ENCODE results near the gene CDR2L.

DNA sequence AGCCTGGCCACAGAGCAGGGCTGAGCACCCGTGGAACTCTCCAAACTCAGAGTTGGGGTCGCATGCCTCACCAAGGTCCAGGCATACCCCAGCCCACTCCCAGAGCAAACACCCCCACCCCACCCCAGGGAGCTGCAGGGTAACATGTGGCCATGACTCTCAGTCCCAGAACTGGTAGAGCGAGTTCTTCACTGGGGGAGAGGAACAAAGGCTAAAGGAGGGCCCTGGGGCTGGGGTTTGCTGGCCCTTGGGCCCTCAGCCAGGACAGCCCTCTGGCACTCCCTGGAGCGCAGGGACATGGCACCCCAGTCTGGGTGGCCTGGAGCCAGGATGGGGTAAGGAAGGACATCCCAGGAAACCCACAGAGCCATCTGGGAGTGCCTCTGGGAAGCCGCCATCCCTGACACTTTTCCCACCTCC, 19.1 kb upstream of the CDR2L start:
- TF ChIP-seq, protein P1, sequence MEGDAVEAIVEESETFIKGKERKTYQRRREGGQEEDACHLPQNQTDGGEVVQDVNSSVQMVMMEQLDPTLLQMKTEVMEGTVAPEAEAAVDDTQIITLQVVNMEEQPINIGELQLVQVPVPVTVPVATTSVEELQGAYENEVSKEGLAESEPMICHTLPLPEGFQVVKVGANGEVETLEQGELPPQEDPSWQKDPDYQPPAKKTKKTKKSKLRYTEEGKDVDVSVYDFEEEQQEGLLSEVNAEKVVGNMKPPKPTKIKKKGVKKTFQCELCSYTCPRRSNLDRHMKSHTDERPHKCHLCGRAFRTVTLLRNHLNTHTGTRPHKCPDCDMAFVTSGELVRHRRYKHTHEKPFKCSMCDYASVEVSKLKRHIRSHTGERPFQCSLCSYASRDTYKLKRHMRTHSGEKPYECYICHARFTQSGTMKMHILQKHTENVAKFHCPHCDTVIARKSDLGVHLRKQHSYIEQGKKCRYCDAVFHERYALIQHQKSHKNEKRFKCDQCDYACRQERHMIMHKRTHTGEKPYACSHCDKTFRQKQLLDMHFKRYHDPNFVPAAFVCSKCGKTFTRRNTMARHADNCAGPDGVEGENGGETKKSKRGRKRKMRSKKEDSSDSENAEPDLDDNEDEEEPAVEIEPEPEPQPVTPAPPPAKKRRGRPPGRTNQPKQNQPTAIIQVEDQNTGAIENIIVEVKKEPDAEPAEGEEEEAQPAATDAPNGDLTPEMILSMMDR (IDR thresholded peaks at IDR 0.05): no peak
- TF ChIP-seq JUN (CRISPR knock-in tag; IDR thresholded peaks at IDR 0.05) (no peak), ELF4 (CRISPR knock-in tag; IDR thresholded peaks at IDR 0.05; ENCODE audit: low read depth) (no peak), ZNF423 (CRISPR knock-in tag; IDR thresholded peaks at IDR 0.05) (no peak), GABPB1 (CRISPR knock-in tag; IDR thresholded peaks at IDR 0.05) (no peak), FOXP1 (CRISPR knock-in tag; IDR thresholded peaks at IDR 0.05; ENCODE audit: borderline replicate concordance) (no peak)

Data from WTC11 (cell line).